A673 (cell line): Measurements from ENCODE around the gene SCAANT1.

Source experiments
- CTCF ChIP-seq: fragments of 300-800, 200-600 bp; sonication (generic); conservative IDR thresholded peaks from 2 replicates; pipeline ENCODE4 v1.5.1; 2017; ENCODE audit warnings: low read depth, mild to moderate bottlenecking, antibody characterized with exemption, low read length, moderate library complexity, mixed read lengths
- EZH2 ChIP-seq: fragments of 200-600 bp; sonication (generic); IDR thresholded peaks from 2 replicates; pipeline ENCODE4 v1.6.1; 2017; ENCODE audit warnings: borderline replicate concordance, low read depth, mild to moderate bottlenecking, mixed read lengths, antibody characterized with exemption, low read length; ENCODE audit not compliant: poor library complexity, severe bottlenecking

DNA sequence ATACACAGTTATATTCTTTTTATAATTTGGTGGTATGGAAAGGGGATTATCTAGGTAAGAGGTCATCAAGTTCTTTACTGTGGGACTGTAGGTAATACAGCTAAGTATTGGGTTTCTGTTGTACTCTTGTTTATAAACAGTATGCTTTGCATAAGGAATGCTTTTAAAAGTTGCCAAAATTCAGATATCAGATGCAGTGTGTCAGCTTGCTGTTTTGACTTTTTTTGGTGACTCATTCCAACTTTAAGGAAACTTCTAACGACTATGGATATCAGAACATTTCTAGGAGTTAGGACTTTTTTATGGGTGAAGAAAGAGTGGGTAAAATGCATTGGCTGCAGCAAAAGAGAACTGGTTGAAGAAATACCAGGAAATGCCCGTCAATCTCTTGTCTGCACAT is 2.8 kb downstream of the SCAANT1 start:
- no peak for TF ChIP-seq CTCF
- TF ChIP-seq EZH2 = no peak
